Activated T-helper 17 cell treated with anti-CD3 and anti-CD28 coated beads, Interleukin-2, amount 50 U/mL, for 72 hours (primary cell): ENCODE measurements around the gene PPP4R3B. TPM values are rescaled to one million over a fixed set of nuclear protein-coding genes. Genes with fewer than 3 reads are reported as not detected.

ENCODE experiments used
- ATAC-seq: fragments of 150-1000 bp; cut with Tn5 transposase; replicated peaks from 2 replicates; pipeline ENCODE4 v1.10.0; 2021; ENCODE audit warnings: mild to moderate bottlenecking, moderate library complexity
- H3K27ac Mint-ChIP-seq: one replicate; pipeline ENCODE4 v1.8.0; 2022; ENCODE audit warnings: mixed read lengths
- H3K27me3 Mint-ChIP-seq: one replicate; pipeline ENCODE4 v1.8.0; 2022; ENCODE audit warnings: mixed read lengths
- H3K36me3 Mint-ChIP-seq: one replicate; pipeline ENCODE4 v1.8.0; 2022; ENCODE audit warnings: low read depth, mild to moderate bottlenecking, mixed read lengths
- H3K4me1 Mint-ChIP-seq: one replicate; pipeline ENCODE4 v1.8.0; 2022; ENCODE audit warnings: mixed read lengths
- H3K4me3 Mint-ChIP-seq: one replicate; pipeline ENCODE4 v1.8.0; 2022; ENCODE audit warnings: mild to moderate bottlenecking, mixed read lengths
- H3K9me3 Mint-ChIP-seq: one replicate; pipeline ENCODE4 v1.8.0; 2022; ENCODE audit warnings: mixed read lengths
- total RNA-seq, 2 donors: library from RNA; stranded (reverse); gene quantifications; one replicate each; pipeline ENCODE4 v1.2.3, GENCODE V29; 2022

The PPP4R3B gene
- total RNA-seq, 2 donors from 2014 or later = 79.0 to 83.9 TPM

- H3K27ac Mint-ChIP-seq = peak overlapping the region; percentile 100
- peaks cover 6% of the 10 kb centered on the region for H3K4me1 Mint-ChIP-seq
- H3K27me3 Mint-ChIP-seq = no peaks in the 10 kb centered on the region
- peaks cover 39% of the 10 kb centered on the region for H3K36me3 Mint-ChIP-seq
- H3K9me3 Mint-ChIP-seq = no peaks in the 10 kb centered on the region
- peak overlapping the region; percentile 100 for H3K4me3 Mint-ChIP-seq
- ATAC-seq = peak; percentile 16
Observed at GRCh38 chr2:55518841-55519165, 98.6 kb downstream of the PPP4R3B start.

GRCh38 chr2:55511508-55512124 lies 105.8 kb downstream of the PPP4R3B start:
- ATAC-seq = no peak
- Mint-ChIP-seq H3K4me1 (no peaks in the 10 kb centered on the region), H3K36me3 (no peaks in the 10 kb centered on the region), H3K27me3 (no peaks in the 10 kb centered on the region), H3K4me3 (no peak overlapping the region), H3K27ac (no peak overlapping the region), H3K9me3 (no peaks in the 10 kb centered on the region)

- no peak for ATAC-seq
- Mint-ChIP-seq H3K27ac (no peak overlapping the region), H3K9me3 (no peaks in the 10 kb centered on the region), H3K36me3 (no peaks in the 10 kb centered on the region), H3K27me3 (no peaks in the 10 kb centered on the region), H3K4me3 (no peak overlapping the region), H3K4me1 (no peaks in the 10 kb centered on the region)
Observed at GRCh38 chr2:55502590-55503141, 114.8 kb downstream of the PPP4R3B start.

- ATAC-seq = peak; percentile 23
- no peaks in the 10 kb centered on the region for H3K36me3 Mint-ChIP-seq
- H3K27me3 Mint-ChIP-seq = no peaks in the 10 kb centered on the region
- H3K9me3 Mint-ChIP-seq = no peaks in the 10 kb centered on the region
- no peak overlapping the region for H3K4me3 Mint-ChIP-seq
- no peak overlapping the region for H3K27ac Mint-ChIP-seq
- H3K4me1 Mint-ChIP-seq = no peaks in the 10 kb centered on the region
Observed at GRCh38 chr2:55500025-55500424, 117.4 kb downstream of the PPP4R3B start.

DNA sequence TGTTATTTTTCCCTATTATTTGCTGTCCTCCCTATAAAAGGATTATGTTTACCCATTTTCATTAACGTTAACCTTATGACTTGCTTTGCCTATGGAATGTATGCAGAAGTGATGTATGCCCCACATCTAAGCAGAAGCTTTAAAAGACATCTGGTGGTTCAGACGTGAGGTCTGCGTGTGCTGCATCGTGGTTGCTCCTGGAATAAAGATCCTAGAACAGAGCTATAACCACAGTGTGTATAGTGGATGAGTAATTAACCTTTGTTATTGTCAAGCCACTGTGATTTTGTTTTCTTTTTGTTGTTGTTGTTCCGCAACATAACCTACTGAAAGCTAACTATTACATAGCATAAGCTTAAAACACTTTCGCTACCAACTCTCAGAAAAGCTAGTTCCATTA lies 118.8 kb downstream of the PPP4R3B start:
- ATAC-seq = no peak
- Mint-ChIP-seq H3K4me3 (no peak overlapping the region), H3K9me3 (no peaks in the 10 kb centered on the region), H3K27ac (no peak overlapping the region), H3K4me1 (no peaks in the 10 kb centered on the region), H3K27me3 (no peaks in the 10 kb centered on the region), H3K36me3 (no peaks in the 10 kb centered on the region)

Other genes starting within 250 kb of the PPP4R3B start
- 10 to 100 TPM in 1 of 2 donors, 1 to 10 TPM in 1; 9.7 to 14.3 TPM for gene CCDC88A, start 197.8 kb downstream of the PPP4R3B start, total RNA-seq
- gene CFAP36, start 97.9 kb downstream of the PPP4R3B start, total RNA-seq = 10 to 100 TPM; 25.1 to 55.5 TPM
- 10 to 100 TPM; 24.2 to 52.4 TPM for gene PNPT1, start 76.2 kb upstream of the PPP4R3B start, total RNA-seq